Omental fat pad (tissue), 4 donors: Measurements from ENCODE around the gene GJA3. TPM values are rescaled to one million over a fixed set of nuclear protein-coding genes. Genes with fewer than 3 reads are reported as not detected.
A peak's percentile ranks its signal among the peaks of the same experiment; 100 is the strongest.

Source experiments
- ATAC-seq: fragments of 150-250 bp; one replicate; pipeline ENCODE4 v1.9.1; 2016; ENCODE audit warnings: mild to moderate bottlenecking, moderate library complexity; ENCODE audit not compliant: low FRiP score
- DNase-seq: peaks from one replicate; pipeline ENCODE4 v3.0.0-alpha.2; 2019; ENCODE audit warnings: low spot score
- CTCF ChIP-seq, 3 donors: fragments of 450-650 bp; IDR thresholded peaks; one replicate each; pipeline ENCODE4 v1.5.1; 2016 to 2017; ENCODE audit warnings: antibody characterized with exemption in 3 of 3, mild to moderate bottlenecking in 3 of 3, moderate library complexity in 2 of 3
- total RNA-seq, 4 donors: library from RNA; depleted of rRNA; stranded (reverse); fragments of >200 nt; gene quantifications; one replicate each; pipeline ENCODE4 v1.1.0, GENCODE V29; 2016

GJA3 gene
- total RNA-seq, 4 donors from 2014 or later: 0.19 to 1.6 (median 0.60) TPM; not detected in 1

- no peak for TF ChIP-seq CTCF (IDR thresholded peaks at IDR 0.05)
- no peak for ATAC-seq
- DNase-seq: no peak
These were observed 26.1 kb downstream of the GJA3 start for GRCh38 chr13:20134732-20135131.

GRCh38 chr13:20132052-20132634 is 28.7 kb downstream of the GJA3 start:
- TF ChIP-seq CTCF (IDR thresholded peaks at IDR 0.05): no peak
- no peak for ATAC-seq
- no peak for DNase-seq

GRCh38 chr13:20131057-20131832 is 29.6 kb downstream of the GJA3 start:
- ATAC-seq: no peak
- no peak for TF ChIP-seq CTCF (IDR thresholded peaks at IDR 0.05)
- DNase-seq: no peak

GRCh38 chr13:20130652-20131051 is 30.2 kb downstream of the GJA3 start:
- no peak for TF ChIP-seq CTCF (IDR thresholded peaks at IDR 0.05)
- ATAC-seq (no peak), DNase-seq (no peak)

- no peak for ATAC-seq
- DNase-seq: no peak
- no peak for TF ChIP-seq CTCF (IDR thresholded peaks at IDR 0.05)
These were observed 30.8 kb downstream of the GJA3 start for GRCh38 chr13:20130012-20130411.

GRCh38 chr13:20129076-20129475 is 31.8 kb downstream of the GJA3 start:
- TF ChIP-seq CTCF (IDR thresholded peaks at IDR 0.05): no peak
- no peak for ATAC-seq
- no peak for DNase-seq

- DNase-seq (no peak), ATAC-seq (peak; percentile 4)
These were observed 32.4 kb downstream of the GJA3 start for GRCh38 chr13:20128459-20128931.

More at GRCh38 chr13:20128459-20128931, 32.4 kb downstream of the GJA3 start:
- no peak for TF ChIP-seq CTCF (IDR thresholded peaks at IDR 0.05)
